ENCODE results near the gene LIMS1. TPM values are rescaled to one million over a fixed set of nuclear protein-coding genes. Genes with fewer than 3 reads are reported as not detected.
"Not testable (repeated sequence)": the region's sequence is repeated elsewhere in the genome, so short reads cannot be mapped to it uniquely, and the experiment has no call there.

The LIMS1 gene
- total and polyA plus RNA-seq, 2 experiments from 2014 or later, result 28.6 to 36.9 TPM

DNA sequence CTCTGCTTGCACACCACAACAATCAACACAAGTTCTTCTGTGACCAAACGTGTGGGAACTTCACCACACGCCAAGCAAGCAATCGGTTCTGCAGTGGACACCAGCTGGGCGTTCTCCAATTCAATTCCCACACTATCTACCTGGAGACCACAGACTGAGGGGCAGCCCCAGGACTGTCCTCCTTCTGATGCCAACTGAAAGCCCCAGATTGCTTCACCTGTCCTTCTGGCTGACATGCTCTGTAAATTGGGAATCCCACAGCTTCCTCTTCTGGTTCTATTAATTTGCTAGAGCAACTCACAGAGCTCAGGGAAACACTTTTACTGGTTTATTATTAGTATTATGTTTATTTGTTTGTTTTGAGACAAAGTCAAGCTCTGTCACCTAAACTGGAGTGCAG is 131.7 kb downstream of the LIMS1 start:
- not testable (repeated sequence) for DNase-seq (ENCODE audit: low spot score); H3K4me1 ChIP-seq (ENCODE audit: insufficient read depth); H3K27ac ChIP-seq (ENCODE audit: low read depth); H3K4me2 ChIP-seq; H3K36me3 ChIP-seq (ENCODE audit: insufficient read depth); H3K9me3 Mint-ChIP-seq; H3K36me3 Mint-ChIP-seq (ENCODE audit: low read depth); ATAC-seq; H3K27me3 ChIP-seq (ENCODE audit: insufficient read depth); H4K20me1 ChIP-seq (replicated peaks; ENCODE audit: insufficient read depth); H3K27ac Mint-ChIP-seq; H3K27me3 Mint-ChIP-seq (ENCODE audit: insufficient read depth, low read depth, poor library complexity); H2AFZ ChIP-seq; H3K4me3 Mint-ChIP-seq; H3K4me3 ChIP-seq; H3K9me2 ChIP-seq (ENCODE audit: insufficient read depth); H3F3A ChIP-seq (replicated peaks; ENCODE audit: low read depth); H3K79me2 ChIP-seq (replicated peaks; ENCODE audit: insufficient read depth)
- H3K4me1 Mint-ChIP-seq, result peaks cover 11% of the 10 kb centered on the region; the same call in 2 of the 3 replicates

DNA sequence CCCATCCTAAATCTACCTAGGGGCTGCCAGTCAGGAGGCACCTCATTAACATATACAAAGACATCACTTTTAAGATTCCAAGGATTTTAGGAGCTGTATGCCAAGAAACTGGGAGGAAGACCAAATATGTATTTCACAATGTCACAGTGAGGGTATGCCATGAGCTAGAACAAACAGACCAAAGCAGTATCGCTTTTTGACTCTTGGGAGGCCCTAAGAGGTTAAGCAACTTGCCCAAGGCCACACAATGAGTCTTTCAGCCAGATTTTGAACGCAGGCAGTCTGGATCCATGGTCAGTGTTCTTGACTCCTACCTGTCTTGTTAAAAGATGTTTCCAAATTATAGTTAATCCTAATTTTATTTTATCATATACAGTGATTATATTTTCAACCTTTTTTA is 132.9 kb downstream of the LIMS1 start:
- not testable (repeated sequence) for H3K27ac ChIP-seq (ENCODE audit: low read depth); H3K36me3 Mint-ChIP-seq (ENCODE audit: low read depth); H3K4me1 ChIP-seq (ENCODE audit: insufficient read depth); H3K36me3 ChIP-seq (ENCODE audit: insufficient read depth); H3K4me1 Mint-ChIP-seq; H3K9me3 Mint-ChIP-seq; H3K4me2 ChIP-seq; H3K79me2 ChIP-seq (replicated peaks; ENCODE audit: insufficient read depth); H3K4me3 Mint-ChIP-seq; H3K9me2 ChIP-seq (ENCODE audit: insufficient read depth); H2AFZ ChIP-seq; H3K4me3 ChIP-seq; H3K27me3 ChIP-seq (ENCODE audit: insufficient read depth); H3K27me3 Mint-ChIP-seq (ENCODE audit: insufficient read depth, low read depth, poor library complexity); DNase-seq (ENCODE audit: low spot score); ATAC-seq; H4K20me1 ChIP-seq (replicated peaks; ENCODE audit: insufficient read depth); H3F3A ChIP-seq (replicated peaks; ENCODE audit: low read depth); H3K27ac Mint-ChIP-seq

DNA sequence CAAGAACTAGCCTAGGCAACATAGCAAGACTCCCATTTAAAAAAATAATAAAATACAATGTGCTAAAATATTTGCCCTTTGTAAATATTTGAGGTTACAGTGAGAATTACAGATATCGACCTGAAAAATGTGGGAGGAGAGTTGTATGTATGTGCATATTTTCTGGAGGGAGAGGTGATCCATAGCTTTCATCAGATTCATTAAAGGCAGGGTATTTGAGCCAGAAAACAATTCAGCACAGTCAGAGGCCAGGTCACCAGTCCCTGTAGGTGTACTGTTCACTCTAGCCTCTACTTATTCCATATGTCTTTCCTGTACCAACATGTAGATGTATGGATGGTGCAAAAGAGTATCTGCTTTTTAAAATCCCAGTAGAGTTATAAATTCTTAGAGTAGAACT is 136.0 kb downstream of the LIMS1 start:
- H3K4me3 ChIP-seq; H3K79me2 ChIP-seq (replicated peaks; ENCODE audit: insufficient read depth); H3K4me1 Mint-ChIP-seq; H3K4me3 Mint-ChIP-seq; H3K4me2 ChIP-seq; H3K27ac ChIP-seq (ENCODE audit: low read depth); H3K4me1 ChIP-seq (ENCODE audit: insufficient read depth); H3K36me3 Mint-ChIP-seq (ENCODE audit: low read depth); H3K27me3 Mint-ChIP-seq (ENCODE audit: insufficient read depth, low read depth, poor library complexity); H4K20me1 ChIP-seq (replicated peaks; ENCODE audit: insufficient read depth); H2AFZ ChIP-seq; H3K9me2 ChIP-seq (ENCODE audit: insufficient read depth); H3K36me3 ChIP-seq (ENCODE audit: insufficient read depth); H3K27ac Mint-ChIP-seq; DNase-seq (ENCODE audit: low spot score); ATAC-seq; H3K9me3 Mint-ChIP-seq; H3K27me3 ChIP-seq (ENCODE audit: insufficient read depth); H3F3A ChIP-seq (replicated peaks; ENCODE audit: low read depth): not testable (repeated sequence)

DNA sequence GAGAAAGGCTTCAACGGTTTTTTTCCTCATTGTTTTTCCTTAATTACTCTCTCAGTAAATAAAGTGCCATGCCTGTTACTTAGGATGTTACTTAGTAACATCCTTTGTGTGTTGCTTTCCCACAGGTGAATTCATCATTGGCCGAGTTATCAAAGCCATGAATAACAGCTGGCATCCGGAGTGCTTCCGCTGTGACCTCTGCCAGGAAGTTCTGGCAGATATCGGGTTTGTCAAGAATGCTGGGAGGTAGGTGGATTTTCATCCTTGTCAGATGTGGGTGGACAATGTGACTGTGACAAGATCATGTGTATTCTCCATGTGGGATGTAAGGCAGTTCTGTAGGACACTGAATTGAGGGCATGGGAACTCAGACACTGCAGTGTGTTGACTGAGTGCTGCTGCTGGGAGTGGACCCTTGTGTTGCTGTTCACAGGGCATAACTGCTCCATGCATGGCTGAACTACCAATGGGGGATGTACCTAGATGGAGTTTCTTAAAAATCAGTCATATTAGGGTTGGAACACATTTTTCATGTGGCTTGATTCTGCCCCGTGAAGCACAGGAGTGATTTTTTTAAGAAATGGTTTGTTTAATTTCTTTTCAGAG is 138.0 kb downstream of the LIMS1 start:
- not testable (repeated sequence) for H3K9me2 ChIP-seq (ENCODE audit: insufficient read depth); H3K27me3 Mint-ChIP-seq (ENCODE audit: insufficient read depth, low read depth, poor library complexity); H2AFZ ChIP-seq; H3K79me2 ChIP-seq (replicated peaks; ENCODE audit: insufficient read depth); H3K36me3 ChIP-seq (ENCODE audit: insufficient read depth); H3K4me3 Mint-ChIP-seq; H3F3A ChIP-seq (replicated peaks; ENCODE audit: low read depth); H3K27ac ChIP-seq (ENCODE audit: low read depth); DNase-seq (ENCODE audit: low spot score); H3K4me3 ChIP-seq; H3K27me3 ChIP-seq (ENCODE audit: insufficient read depth); ATAC-seq; H3K4me1 ChIP-seq (ENCODE audit: insufficient read depth); H4K20me1 ChIP-seq (replicated peaks; ENCODE audit: insufficient read depth); H3K27ac Mint-ChIP-seq; H3K4me1 Mint-ChIP-seq; H3K4me2 ChIP-seq; H3K9me3 Mint-ChIP-seq
- H3K36me3 Mint-ChIP-seq (ENCODE audit: low read depth), result peaks cover 13% of the 10 kb centered on the region

GRCh38 chr2:108676522-108676921 is 142.3 kb downstream of the LIMS1 start:
- not testable (repeated sequence) for H3K4me3 ChIP-seq; ATAC-seq; H3K9me3 Mint-ChIP-seq; H3K27me3 ChIP-seq (ENCODE audit: insufficient read depth); H3K27me3 Mint-ChIP-seq (ENCODE audit: insufficient read depth, low read depth, poor library complexity); H3K4me1 ChIP-seq (ENCODE audit: insufficient read depth); H3K4me3 Mint-ChIP-seq; DNase-seq (ENCODE audit: low spot score); H2AFZ ChIP-seq; H3K4me2 ChIP-seq; H3K27ac ChIP-seq (ENCODE audit: low read depth); H4K20me1 ChIP-seq (replicated peaks; ENCODE audit: insufficient read depth); H3K4me1 Mint-ChIP-seq; H3K36me3 ChIP-seq (ENCODE audit: insufficient read depth); H3K27ac Mint-ChIP-seq; H3K9me2 ChIP-seq (ENCODE audit: insufficient read depth); H3K79me2 ChIP-seq (replicated peaks; ENCODE audit: insufficient read depth); H3F3A ChIP-seq (replicated peaks; ENCODE audit: low read depth)
- peaks cover 13% of the 10 kb centered on the region for H3K36me3 Mint-ChIP-seq (ENCODE audit: low read depth)

GRCh38 chr2:108677239-108677744 is 143.0 kb downstream of the LIMS1 start:
- not testable (repeated sequence) for H3K27ac ChIP-seq (ENCODE audit: low read depth); DNase-seq (ENCODE audit: low spot score); H3K9me3 Mint-ChIP-seq; H4K20me1 ChIP-seq (replicated peaks; ENCODE audit: insufficient read depth); H3K4me3 ChIP-seq; H3K9me2 ChIP-seq (ENCODE audit: insufficient read depth); H3K4me1 Mint-ChIP-seq; H3K4me2 ChIP-seq; H3K27me3 ChIP-seq (ENCODE audit: insufficient read depth); H3K27ac Mint-ChIP-seq; H3K79me2 ChIP-seq (replicated peaks; ENCODE audit: insufficient read depth); H2AFZ ChIP-seq; H3K4me1 ChIP-seq (ENCODE audit: insufficient read depth); H3F3A ChIP-seq (replicated peaks; ENCODE audit: low read depth); H3K27me3 Mint-ChIP-seq (ENCODE audit: insufficient read depth, low read depth, poor library complexity); ATAC-seq; H3K4me3 Mint-ChIP-seq; H3K36me3 ChIP-seq (ENCODE audit: insufficient read depth)
- peaks cover 13% of the 10 kb centered on the region for H3K36me3 Mint-ChIP-seq (ENCODE audit: low read depth)

GRCh38 chr2:108678198-108678651 is 144.0 kb downstream of the LIMS1 start:
- H3K27me3 ChIP-seq (ENCODE audit: insufficient read depth); H3K36me3 Mint-ChIP-seq (ENCODE audit: low read depth); H3K4me2 ChIP-seq; H3K4me1 Mint-ChIP-seq; H4K20me1 ChIP-seq (replicated peaks; ENCODE audit: insufficient read depth); H3K9me2 ChIP-seq (ENCODE audit: insufficient read depth); ATAC-seq; H3K9me3 Mint-ChIP-seq; DNase-seq (ENCODE audit: low spot score); H2AFZ ChIP-seq; H3K4me3 Mint-ChIP-seq; H3K79me2 ChIP-seq (replicated peaks; ENCODE audit: insufficient read depth); H3F3A ChIP-seq (replicated peaks; ENCODE audit: low read depth); H3K4me1 ChIP-seq (ENCODE audit: insufficient read depth); H3K27ac ChIP-seq (ENCODE audit: low read depth); H3K27me3 Mint-ChIP-seq (ENCODE audit: insufficient read depth, low read depth, poor library complexity); H3K36me3 ChIP-seq (ENCODE audit: insufficient read depth); H3K4me3 ChIP-seq: not testable (repeated sequence)
- H3K27ac Mint-ChIP-seq, result peak overlapping the region; percentile 50; the same call in 1 of the 2 replicates

All from GM23338 (cell line).